Astrocyte of the hippocampus (primary cell): ENCODE measurements around the gene POT1.

ENCODE experiments used
- DNase-seq: peaks from one replicate; pipeline ENCODE4 v3.0.0; 2011; ENCODE audit warnings: low read depth, low spot score

The POT1 gene

DNA sequence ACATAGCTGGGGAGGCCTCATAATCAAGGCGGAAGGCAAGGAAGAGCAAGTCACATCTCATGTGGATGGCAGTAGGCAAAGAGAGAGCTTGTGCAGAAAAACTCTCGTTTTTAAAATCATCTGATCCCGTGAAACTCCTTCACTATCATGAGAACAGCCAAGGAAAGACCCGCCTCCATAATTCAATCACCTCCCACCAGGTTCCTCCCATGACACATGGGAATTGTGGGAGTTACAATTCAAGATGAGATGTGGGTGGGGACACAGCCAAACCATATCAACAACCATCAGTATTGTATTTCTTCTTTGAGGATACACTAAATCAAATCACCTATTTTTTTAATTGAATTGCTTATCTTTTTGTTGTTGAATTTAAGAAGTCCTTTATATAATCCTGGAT, 16.7 kb downstream of the POT1 start:
- DNase-seq, result no peak

DNA sequence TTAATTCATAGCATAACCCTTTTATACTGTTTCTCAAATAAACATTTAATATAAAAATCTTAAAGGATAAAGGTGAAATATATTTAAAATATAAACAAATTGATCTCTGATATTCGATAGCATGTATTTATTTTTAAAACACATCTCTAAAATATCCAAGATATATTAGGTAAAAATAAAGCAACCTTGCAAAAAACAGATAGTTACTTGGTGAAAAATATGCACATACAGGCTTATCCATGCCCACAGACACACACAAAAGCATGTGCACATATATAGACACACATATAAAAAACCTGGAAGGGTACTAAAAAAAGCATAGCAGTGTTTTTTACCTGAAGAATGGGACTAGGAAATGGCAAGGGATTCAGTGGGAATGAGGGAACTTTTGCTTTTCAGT, 19.8 kb downstream of the POT1 start:
- DNase-seq, result no peak

DNA sequence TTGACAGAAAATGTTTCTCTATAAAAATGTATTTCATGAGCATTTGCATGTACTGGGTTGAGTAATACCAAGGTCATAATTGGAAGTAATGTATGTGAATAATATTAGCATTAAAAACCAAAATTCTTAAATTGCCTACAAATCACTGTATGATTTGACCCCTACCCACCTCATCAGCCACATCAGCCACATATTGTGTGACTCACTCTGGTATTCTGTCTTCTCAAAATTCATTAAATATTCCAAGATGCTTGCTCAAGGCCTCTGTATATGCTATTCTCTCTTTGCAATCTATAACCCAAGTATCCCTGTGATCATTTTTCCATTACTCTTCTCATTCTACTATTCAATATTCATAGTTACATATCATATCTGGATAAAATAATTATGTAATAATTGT, 21.4 kb downstream of the POT1 start:
- DNase-seq, result peak; percentile 13

DNA sequence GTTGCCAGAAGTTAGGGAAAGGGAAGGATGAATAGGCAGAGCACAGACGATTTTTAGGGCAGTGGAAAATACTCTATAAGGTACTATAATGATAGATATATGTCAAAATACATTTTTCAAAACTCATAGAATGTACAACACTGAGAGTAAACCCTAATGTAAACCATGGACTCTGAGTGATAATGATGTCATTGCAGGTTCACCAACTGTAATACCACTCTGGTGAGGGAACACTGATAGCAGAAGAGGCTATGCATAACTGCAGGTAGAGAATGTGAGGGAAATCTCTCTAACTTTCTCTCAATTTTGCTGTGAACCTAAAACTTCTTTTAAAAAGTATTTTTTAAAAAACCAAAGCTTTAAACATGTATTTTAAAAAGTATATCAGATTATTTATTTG, 22.1 kb downstream of the POT1 start:
- DNase-seq, result no peak

DNA sequence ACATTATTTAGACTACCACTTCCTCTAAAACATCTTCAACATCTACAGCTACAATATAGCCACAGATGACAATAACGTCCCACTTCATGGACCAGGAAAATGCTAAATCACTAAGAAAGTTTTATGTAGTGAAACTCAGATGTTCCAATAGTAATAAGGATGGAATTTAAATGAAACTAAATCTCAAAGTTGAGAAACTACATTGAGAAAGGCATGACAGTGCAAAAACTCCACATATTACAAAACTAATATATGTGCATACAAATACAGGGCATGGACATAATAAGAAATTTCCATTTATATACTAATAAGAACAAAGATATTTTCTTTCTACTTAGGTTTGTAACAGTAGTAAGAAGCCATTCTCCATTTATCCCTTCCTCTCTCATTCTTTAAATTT, 31.1 kb downstream of the POT1 start:
- no peak for DNase-seq

DNA sequence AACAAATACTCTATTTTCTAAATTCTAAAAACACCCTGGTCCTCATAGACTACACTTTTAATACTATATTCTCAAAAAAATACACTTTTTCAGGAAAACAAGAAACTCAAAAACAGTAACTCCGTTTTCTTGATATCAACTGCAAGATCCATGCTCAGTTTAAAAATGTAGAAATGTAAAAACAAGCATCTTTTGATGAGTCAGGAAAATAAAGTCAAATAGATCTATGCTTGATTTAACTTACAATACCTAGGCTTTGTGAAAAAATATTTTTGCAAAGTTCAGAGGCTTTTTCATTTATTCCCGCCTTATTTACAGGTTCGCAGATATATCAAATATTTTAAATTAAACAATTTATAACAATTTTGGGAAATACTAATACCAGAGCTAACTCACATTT, 33.6 kb downstream of the POT1 start:
- no peak for DNase-seq

DNA sequence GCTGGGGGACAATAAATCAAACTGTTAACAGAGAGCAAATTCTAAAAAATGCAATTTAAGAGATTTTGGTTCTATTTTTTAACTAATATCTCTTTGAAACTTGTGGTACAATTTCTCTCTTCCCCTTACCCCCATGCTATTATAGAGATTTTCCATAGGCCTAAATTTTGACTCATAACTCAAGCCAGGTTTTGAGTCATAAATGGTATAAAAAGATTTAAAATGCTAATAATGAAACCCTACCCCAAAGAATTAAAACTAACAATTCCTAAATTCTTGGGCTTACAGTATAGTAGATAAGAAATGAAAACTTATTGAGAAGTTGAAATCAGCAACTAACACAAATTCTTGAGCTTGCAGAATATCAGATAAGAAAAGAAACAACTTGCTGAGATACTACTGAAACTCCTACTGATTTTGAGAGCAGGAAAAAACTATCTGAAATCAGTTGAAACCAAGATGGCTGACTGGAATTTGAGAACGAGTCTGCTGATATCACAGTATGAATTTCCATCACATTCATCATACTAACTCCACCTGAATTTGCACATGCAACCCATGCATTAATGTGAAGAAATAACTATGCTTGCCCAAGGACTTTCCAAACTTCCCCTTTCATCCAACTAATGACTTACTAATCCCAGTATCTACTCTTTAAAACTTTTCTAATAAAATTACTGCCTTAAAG, 36.3 kb downstream of the POT1 start:
- DNase-seq, result no peak

DNA sequence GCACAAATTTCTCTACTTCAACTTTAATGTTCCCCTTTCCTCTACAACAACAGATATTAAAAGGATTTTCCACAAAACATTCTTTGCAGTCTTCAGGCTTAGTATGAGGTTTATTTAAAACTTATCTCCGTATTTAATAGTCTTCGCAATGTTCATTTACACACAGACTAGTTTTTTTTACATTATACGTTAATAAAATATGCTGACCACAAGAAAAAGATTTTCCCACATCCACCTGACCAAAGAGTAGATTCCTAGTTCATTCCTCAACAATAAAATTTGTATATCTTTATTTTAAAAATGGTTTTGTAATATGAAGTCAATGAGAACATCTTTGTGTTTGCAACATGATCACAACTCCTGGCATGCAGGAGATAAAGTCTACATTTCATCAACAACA, 42.4 kb downstream of the POT1 start:
- no peak for DNase-seq

DNA sequence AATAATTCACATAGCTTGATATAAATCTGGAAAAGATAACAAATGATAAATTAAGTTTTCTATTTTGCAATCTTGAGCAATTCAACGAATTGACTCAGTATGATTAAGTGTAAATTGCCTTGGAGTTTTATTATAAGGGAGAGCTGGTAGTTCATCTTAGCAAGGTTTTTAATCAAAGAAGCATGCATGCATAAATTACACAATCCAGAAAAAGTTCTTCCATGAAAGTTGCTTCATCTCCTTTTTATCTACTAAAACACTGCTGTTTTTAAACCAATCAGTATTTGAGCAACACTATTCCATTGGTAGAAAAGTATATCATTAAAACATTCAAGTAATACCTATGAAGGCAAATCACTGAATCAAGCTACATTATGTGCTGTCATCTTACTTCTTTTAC, 47.6 kb downstream of the POT1 start:
- no peak for DNase-seq

DNA sequence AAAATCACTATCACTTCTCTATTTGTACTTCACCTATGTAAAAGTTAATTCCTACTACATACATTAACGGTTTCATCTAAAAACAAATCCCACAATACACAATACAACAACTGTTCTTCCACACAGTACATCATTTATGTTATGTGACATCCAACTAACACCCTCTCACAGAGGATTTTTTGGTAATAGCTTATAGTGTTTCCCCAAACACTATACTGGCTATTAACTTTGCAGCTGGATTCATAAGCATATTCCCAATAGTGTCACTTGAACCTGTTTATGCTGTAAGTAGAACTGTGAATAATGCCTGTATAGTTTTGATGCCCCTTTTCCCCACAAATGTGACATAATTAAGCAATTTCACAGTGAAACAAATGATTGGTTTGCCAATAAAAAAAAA, 49.9 kb downstream of the POT1 start:
- DNase-seq, result no peak

DNA sequence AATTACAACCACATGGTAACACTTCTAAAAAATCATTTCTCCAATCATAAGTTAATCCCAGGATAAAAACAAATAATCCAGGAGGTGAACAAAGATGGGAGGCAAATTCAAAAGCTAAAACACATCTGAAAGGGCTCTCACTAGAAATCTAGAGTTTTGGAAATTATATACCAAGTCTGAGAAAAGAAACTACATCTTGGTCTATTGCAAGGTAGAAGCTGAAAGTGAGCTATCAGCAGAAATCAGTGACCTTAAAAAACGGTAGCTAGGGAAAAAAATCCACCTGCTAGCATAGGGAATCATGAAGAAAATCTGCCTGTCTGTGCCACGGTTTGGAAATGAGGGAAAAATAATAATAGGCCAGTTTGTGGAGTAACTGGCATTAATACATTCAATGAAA, 50.5 kb downstream of the POT1 start:
- no peak for DNase-seq

DNA sequence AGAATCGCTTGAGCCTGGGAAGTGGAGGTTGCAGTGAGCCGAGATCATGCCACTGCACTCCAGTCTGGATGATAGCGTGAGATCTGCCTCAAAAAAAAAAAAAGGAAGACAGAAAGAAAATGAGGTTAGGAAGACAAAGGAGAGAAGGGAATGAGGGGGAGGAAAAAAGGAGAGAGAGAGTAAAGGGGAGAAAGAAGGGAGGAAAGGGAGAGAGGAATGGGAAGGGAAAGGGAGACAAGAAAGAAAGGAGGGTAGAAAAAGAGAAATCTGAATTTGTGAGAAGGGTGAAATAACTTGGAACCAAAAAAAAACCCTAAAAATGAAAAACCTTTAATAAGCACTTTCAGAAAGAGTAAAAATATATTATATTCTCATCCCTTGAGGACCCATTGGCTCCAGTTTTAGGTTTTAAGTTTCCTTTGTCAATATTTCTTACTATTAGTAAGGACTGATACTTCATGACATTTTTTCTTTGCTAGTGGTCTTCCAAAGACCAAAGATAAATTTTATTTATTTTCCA, 54.9 kb downstream of the POT1 start:
- no peak for DNase-seq

DNA sequence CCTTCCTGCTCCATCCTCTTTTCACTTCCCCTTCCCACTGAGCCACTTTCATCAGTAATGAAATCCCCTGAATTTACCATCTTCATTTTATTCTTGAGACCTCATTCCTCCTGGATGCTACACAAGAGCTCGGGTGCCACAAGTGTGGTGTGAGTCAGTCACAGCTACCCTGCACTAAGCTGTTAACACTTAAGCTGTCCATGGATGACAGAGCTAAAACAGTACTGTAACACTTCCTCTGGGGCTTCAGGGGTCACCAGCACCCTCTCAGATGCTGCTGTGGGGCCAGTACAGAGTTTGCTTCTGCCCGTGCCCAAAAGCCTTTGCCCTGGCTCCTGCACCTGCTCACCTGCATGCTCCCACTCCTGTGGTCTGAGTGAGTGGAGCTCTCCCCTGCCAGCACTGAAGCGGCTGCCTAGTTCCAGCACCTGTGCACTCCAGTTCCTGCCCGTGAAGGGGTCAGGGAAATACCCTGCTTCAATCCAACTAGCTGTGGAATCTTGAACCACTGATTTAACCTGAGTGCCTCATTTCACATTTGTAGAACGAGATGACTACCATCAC, 71.9 kb downstream of the POT1 start:
- no peak for DNase-seq

DNA sequence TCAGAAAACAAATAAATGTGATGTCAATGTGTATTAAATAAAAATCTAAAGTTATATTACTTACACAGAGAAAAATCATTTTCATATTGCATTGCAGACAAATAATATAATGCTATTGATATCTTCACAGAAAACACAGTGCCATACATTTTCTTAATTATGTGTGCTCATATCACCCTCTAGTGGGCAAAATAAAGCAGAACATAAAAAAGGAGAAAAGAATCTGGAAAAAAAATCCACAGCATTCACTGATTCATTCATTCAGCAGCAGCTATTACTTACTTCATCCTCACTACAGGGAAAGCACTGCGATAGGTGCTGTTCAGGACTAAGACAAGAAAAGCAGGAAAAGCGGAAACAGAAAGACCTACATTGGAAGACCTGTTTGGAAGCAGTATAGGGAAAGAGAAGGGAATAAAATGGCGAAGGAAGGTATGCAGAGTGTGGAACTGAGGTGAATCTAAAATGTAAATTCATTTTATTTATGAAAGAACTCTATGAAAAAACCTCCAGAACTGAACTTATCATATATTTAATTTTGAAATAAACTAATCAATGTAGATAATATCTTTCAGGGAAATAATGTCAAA, 73.2 kb downstream of the POT1 start:
- DNase-seq, result peak; percentile 50

DNA sequence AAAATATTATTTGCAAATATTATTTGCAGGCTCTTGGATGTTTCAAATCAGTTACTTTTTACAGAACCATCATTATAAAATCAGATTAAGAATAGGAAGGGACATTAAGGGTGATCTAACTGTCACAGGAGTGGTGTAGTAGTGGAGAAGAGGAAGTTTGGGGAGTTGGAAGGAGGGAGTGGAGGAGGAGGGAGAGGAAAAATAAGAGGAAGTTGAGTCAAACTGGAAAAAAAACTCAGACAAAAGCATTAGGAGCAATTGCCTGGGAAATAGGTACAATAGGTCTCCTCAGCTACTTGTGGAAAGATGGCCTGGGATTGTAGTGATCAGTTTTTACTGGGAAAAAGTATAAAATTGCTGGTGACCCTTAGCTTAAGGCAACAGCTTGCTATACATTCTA, 86.3 kb downstream of the POT1 start:
- no peak for DNase-seq

DNA sequence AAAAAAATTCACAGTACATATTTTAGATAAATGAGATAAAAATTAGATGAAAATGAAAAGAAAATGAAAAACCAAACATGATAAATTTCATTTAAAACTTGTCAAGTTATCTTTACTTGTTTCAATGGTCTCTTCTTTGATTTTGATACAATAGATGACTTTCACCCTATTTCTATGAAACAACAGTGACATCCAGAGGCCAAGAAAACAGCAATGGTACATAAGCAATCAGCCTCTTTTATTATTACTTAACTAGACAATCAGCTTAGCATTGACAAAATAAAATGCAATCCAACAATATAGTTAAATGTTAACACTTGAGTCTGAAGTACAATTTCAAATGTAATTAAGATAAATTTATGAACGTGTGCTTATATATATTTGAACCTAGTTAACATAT, 89.2 kb downstream of the POT1 start:
- DNase-seq, result no peak

DNA sequence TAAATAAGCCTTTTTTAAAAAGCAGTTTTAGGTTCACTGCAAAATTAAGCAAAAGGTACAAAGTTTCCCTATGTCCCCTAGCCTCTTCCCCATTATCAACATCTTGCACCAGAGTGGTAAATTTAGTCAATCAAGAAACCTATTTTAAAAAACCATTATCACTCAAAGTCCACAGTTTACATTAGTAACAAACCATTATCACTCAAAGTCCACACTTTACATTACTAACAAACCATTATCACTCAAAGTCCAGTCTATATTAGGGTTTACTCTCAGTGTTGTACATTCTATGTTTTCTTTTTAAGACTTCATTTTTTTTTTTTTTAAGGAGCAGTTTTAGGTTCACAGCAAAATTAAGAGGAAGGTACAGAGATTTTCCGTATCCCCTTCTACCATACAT, 89.9 kb downstream of the POT1 start:
- no peak for DNase-seq

DNA sequence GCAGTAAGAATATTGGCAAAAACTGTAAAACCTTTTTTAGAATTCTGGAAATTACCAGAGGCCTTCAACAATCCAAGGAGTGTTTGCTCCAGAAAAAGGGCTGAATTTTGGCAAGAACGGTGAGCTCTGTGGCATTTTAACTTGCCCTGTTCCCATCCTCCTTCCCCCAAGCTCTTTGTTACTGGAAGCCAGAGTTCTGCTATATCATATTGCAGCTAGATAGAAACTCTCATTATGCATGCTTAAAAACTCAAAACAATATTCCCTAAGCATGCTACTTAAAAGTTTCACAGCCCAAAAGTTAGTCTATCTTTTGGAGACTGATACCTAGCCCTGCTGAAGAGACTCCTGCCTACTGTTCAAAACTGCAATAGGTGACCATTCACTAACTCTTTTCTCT, 93.5 kb downstream of the POT1 start:
- no peak for DNase-seq

DNA sequence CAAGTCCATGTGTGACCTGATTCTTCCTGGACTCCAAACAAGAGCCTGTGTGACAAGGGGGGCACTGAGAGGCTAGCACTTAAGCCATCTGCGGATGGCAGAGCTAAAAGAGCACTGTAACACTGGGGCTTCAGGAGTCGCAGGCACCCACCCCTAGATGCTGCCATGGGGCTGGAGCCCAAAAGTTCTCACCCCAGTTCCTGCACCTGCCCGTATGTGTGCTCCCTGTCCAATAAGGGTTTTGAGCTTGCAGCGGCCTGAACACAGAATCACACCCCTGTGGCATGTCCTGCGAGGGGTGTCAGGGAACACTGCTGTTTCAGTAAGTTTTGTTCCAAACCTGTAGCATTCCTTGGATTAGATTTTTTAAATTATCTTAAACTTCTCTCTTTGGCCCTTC, 110.8 kb downstream of the POT1 start:
- no peak for DNase-seq

DNA sequence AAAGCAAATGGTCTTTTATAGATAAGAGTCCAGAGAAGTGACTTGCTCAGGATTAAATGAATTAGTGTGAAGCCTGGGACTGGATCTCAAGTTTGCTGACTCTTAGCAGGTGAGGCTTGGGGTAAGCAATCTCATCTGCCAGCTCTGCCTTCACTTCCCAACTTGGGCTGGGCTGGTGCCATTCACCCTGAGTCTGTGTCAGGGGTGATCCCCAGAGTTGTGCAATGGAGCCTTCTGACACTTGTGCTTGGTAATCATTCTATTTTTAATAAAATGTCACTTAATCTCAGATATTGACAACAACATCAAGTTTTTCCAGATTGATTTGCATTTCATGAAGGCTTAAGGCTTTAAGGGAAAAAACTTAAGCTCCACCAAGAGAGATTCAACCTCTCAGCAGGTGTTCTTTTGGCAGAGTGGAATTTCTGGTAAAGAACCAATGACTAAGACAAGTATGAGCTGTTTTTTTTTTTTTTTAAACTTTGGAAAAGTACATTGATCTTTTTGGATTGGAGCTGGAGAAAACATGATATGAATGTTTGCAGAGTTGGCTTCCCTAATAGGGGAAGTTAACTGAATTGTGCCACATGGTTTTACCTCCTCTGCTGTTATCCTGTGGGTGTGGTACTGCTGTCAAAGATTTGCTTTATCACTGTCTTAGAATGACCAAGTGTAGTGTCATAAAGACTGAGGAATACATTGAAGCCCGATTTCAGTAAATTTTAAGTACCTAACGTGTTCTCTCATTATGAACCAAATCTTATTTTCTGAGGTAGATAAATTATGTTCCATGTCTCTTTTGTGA, 115.4 kb downstream of the POT1 start:
- no peak for DNase-seq

DNA sequence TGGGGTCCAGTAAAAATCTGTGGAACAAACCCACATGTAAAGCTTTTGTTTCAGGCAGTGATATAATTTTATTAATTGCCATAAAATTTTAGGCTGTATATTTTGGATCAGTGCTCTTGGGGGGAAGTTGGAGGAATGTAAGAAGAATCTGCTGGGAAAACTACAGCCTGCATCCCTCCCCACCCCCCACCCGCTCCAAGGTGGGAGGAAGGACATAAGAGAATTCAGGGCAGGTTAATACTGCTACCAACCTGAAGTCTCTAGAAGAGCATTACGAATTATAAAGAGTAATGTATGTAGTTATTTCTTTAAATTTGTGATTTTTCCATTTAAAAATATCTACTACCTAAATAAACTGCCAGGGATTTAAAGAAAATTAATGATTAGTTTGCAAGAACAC, 116.9 kb downstream of the POT1 start:
- no peak for DNase-seq

DNA sequence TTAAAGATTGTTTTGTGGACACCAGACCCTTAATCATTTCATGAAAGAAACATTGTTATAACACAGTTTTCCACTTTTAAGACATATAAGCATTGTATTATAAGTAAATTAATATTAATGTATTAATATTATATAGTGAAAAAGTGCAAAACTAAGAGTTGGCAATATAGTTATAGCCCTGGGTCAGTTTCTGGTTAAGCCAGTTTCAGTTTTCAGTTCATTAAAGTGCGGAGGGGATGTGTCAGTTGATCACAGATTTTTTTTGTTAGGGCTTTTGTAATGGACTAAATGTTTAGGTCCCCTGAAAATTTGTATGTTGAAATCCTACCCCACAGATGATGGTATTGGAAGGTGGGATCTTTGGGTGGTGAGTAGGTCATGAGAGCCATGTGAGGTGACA, 118.3 kb downstream of the POT1 start:
- DNase-seq, result no peak

DNA sequence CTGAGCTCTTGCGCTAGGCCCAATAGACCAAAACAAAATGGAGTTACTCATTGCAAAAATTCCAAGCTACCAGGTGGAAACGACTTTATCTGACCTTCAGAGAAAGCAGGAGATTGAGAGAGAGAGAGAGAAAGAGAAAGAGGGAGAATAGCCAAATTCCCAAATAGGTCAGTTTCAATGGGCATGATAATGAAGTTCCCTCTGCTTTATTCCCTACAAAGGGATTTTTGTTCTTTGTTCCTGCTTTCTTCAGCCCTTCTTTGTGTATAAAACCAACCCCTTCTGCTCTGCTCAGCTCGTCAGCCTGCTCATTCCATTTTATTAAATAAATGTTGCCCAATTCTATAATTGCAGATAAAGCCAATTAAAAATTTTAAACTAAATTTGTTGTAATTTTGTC, 119.0 kb downstream of the POT1 start:
- DNase-seq, result no peak
